HG03045 (cell line): ENCODE results near the gene COPA.

Experiments
- ATAC-seq: cut with Tn5 transposase; IDR thresholded peaks from one replicate; pipeline ENCODE4 v1.9.1; 2021; ENCODE audit warnings: mild to moderate bottlenecking, moderate library complexity; ENCODE audit not compliant: unreplicated experiment

Gene COPA

DNA sequence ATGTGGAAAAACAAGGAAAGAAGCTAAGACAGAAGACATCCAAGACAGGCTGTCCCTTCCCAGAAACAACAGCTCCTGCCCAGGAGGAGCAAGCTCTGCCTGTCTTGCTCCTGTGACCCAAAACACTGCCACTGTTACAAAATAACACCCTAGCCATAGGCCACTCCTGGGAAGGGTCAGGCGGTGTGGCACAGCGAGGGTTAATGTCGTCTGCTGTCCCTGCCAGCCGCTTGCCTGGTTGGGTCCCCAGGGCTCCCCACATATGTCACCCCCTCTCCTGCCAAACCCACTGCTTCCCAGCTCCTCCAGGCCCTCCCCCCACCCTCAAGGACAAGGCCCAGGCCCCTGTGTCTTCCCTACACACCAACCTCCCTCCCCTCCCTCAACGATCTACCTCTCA is 20.0 kb upstream of the COPA start:
- no peak for ATAC-seq

DNA sequence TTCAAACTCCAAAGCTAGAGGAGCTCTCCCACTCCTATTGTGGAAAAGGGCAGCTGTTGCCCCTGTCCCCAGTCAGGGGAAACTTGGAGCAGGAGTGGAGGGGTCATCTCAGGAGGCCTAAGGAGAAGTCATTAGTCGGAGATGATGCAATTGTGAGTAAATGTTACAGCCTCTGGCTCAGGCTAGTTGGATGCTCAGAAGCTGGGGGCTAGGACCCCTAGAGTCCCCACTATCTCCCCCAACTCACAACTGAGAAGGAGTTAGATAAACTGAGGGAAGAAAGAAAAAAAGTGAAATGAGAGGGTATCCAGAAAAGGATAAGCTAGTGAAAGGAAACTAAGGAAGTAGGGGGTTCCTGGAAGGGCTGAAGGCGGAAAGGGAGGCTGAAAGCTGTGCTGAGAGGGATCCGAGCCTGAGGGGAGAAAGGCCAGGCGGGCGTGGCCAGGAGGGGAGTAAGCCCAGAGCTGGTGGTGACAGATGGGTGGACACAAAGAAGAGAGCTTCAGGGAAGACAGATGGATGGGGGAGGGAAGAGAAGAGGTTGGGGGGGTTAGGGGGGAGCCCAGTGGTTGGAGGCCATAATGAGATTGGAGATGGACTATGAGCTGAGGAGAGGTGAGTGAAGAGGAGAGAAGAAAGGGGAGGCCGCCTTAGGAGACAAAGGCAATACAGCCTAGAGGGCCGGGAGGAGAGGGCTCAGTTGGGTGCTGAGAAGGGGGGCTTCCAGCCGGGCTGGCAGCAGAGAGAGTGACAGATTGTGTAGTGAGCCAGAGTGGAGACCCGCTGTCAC is 19.3 kb upstream of the COPA start:
- no peak for ATAC-seq

DNA sequence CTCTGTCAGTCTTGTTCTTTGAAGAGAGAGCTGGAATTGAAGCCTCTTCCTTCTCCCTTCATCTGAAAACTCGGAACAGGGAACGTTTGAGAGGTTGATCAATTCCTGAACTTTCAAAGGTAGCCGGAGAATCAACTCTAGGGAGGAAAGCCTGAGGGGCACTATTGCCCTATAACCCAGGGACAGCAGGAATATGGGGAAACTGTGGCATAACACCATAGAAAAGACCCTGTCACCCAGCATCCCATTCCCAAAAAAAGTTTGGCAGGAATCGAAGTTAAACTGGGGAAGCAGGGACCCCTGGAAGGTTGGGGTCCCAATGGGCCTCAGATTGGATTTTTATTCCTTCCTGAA is 18.7 kb upstream of the COPA start:
- ATAC-seq: no peak

DNA sequence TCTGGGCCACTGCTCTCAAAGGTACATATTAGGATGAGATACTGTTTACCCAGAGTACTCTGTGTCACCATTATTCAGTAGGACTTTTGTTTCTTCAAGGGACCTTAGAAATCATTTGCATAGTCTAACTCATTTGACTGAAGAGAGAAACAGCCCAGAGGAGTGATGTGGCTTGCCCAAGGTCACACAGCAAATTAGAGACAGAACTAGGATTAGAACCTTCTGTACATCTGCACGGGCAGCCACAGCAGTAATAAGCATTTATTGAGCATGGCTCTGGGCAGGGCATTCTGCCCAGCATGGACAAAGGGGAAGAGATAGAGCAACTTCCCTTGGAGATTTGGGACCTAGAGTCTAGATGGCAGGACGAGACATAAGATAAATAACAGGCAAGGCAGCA is 18.1 kb upstream of the COPA start:
- no peak for ATAC-seq

DNA sequence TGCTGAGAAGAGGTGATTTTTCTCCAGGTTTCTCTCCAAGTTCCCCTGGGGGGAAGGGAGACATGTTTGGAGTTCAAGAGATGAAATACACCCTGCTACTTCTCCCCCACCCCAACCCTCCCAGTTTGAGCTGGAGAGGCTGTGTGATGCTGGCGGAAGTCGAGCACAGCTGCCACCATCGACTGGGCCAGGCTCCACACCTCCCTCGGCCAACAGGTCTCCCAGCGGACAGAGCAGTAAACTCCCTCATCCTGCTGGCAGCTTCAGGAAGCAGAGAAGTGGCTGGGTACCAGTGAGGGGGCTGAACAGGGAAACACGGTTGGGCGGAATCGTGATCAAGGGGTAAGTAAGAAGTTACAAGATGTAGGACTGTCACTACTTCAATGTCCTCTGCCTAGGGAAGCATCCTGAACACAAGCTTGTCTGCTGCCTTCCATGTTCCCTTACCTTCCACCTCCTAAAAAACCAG is 17.2 kb upstream of the COPA start:
- no peak for ATAC-seq

DNA sequence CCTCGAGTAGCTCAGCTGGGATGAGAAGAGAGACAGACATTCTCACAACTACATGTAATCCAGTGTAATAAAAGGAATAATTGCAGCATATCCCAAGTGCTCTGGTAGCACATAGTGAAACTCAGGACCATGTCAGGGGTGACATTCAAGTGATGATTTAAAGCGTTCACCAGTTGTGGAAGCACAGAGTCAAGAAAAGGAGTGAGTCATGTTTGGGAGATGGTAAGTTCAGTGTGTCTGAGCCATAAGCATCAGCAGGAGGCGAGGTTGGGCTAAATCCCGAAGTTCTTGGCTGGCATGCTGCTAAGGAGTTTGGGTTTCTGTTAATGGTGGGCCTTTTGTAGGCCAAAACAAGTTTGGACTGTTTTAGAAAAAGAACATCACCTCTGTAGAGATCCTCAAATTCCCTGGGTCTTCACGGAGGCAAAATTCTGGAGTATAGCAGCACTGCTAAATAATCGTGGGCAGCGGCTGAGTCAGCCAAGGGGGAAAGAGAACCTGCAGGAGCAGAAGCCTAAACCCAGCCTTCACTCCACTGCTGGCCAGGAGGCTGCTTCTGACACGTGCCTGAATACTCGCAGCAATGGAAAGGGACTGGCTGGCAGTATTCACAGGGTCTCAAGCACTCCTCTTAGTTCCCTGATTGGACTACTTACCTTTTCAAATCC is 16.6 kb upstream of the COPA start:
- ATAC-seq: no peak

DNA sequence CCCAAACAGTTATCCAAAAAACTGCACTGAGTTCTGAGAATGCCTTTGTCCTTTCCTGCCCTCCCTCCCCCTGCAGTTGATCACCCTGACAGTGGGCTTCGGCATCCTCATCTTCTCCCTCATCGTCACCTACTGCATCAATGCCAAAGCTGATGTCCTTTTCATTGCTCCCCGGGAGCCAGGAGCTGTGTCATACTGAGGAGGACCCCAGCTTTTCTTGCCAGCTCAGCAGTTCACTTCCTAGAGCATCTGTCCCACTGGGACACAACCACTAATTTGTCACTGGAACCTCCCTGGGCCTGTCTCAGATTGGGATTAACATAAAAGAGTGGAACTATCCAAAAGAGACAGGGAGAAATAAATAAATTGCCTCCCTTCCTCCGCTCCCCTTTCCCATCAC is 15.0 kb upstream of the COPA start:
- no peak for ATAC-seq

DNA sequence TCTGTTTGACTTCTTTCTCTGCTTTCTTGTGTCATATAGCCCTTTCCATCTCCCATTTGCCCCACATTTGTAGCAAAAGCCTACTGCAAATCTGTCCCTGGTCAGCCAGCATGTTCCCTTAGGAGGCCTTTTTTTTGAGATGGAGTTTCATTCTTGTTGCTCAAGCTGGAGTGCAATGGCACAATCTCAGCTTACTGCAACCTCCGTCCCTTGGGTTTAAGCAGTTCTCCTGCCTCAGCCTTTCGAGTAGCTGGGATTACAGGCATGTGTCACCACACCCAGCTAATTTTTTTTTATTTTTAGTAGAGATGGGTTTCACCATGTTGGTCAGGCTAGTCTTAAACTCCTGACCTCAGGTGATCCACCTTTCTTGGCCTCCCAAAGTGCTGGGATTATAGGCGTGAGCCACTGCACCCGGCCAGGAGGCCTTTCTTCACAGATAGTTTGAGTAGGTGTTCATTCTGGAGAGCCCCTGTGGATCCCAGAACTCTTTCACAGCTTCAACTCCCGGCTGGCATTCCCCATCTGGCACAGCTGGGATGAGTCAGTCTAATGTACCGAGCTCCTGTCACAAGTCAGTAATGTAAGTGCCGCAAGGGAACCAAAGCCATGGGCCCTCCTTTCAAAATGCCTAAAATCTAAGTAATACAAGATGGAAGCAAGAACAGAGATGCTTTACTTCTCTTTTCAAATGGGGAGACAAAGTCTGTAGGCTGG is 14.4 kb upstream of the COPA start:
- no peak for ATAC-seq

DNA sequence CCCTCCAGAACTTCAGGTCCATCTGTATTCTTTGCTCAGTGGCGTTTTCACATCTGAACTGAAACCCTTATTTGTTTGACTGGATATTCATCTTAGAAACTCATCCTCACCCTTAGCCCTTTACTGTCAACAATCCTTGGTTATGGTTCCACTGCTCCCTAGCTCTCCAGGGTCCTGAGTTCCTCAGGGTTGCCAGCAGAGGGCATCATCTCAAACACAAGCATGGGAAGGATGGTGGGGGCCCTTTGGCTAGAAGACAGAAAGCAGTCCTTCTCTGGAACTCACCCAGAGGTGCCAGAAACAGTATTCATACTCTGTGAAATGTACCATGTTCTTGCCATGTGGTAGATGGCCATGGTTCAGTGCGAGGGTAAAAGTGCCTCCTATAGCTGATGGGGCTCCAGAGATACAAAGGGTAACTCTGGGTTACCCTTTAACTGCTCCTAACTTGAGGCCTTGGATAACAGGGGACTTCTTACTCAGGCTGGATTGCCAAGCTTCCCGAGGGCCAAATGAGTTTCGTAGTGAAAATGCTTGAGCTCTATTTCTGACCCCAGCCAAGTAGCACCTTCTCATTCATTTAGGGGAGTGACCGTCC is 11.4 kb upstream of the COPA start:
- ATAC-seq: no peak

DNA sequence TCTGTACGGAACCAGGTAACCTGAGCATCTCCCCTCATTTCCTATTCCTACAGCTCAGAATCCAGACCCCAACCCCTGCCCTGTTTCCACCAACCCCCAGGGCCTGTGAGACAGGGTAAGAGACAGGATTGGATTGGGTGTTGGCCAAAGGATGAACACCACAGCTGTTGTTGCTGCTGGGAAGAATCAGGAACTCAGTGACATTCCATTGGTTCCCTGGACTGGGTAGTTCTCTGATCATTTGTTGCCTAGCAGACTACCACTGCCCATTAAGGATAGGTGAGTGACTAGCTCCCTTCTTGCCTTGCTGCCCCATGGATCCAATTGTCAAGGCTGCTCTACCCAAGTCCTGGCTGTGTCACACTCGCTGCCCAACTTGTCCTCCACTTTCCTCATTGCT is 10.2 kb upstream of the COPA start:
- ATAC-seq: no peak

DNA sequence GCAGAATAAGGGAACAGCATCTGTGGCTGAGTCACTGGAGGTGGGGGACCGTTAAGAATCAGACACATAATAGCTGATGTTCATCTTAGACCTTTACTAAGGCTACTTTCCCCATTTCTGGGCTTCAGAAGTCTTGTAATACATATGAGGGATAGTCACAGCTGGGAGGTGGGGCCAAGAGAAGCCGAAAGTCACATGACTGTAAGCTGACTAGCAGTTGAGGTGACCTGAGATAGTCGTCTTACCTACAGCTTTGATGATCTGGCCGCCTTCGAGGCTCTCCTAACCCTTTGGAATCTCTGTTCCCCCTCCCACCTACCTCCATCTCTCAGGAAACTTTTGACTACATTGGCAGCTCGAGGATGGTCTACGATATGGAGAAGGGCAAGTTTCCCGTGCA is 9.5 kb upstream of the COPA start:
- ATAC-seq: no peak

DNA sequence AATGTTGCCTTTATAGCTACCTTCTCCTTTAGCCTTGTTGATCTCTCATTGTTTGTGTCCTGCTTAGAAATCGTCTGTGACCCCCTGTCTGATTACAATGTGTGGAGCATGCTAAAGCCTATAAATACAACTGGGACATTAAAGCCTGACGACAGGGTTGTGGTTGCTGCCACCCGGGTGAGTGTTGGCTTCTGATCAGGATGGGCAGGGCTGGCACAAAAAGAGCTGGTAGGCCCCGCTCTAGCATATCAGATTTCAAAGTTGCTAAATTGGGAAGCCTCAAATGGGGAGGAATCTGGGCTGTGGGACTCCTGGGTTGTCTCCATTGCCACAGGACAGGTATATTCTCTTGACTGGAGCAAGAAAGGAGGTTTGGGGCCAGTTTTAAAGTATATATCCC is 8.6 kb upstream of the COPA start:
- no peak for ATAC-seq

DNA sequence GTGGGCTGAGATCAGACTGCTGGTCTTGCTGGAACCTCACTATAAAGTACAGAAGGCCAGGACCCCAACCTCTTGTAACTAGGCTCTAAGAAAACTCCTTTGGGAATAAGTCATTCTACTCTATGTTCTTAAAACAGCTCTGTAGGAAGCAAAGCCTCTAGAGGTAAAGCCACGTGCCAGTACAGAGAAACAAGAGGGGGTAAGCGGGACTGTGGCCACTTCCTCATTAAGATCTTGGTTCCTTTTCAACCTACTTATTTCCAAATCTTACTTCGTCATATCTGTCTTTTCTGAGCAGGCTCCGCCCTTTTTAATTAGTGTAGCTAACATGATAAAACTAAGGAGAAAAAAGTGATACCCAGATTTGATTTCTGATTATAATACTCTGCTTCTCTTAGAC is 3.9 kb upstream of the COPA start:
- ATAC-seq: no peak

DNA sequence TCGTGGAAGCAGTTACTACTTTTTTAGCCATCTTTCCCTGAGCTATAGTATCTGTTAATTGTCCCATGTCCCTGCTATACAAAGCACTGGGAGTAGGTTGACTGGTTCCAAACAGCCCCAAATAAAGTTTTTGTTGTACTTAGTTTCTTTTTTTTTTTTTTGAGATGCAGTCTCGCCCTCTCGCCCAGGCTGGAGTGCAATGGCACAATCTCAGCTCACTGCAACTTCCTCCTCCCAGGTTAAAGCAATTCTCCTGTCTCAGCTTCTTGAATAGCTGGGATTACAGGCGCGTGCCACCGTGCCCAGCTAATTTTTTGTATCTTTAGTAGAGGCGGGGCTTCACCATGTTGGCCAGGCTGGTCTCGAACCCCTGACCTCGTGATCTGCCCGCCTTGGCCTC is 3.4 kb upstream of the COPA start:
- ATAC-seq: no peak

DNA sequence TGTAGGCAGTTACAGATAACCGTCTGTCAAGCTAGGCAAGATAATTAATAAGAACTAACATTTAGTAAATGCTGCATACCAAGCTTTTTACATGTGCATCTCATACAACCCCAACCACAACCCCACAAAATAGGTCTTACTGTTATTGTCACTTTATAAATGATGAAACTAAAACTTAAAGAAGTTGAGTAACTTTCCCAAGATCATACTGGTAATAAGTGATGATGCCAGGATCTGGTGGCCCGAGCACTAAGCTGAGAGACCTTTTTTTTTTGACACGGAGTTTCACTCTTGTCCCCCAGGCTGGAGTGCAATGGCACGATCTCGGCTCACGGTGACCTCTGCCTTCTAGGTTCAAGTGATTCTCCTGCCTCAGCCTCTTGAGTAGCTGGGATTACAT is 1.9 kb upstream of the COPA start:
- ATAC-seq: no peak

DNA sequence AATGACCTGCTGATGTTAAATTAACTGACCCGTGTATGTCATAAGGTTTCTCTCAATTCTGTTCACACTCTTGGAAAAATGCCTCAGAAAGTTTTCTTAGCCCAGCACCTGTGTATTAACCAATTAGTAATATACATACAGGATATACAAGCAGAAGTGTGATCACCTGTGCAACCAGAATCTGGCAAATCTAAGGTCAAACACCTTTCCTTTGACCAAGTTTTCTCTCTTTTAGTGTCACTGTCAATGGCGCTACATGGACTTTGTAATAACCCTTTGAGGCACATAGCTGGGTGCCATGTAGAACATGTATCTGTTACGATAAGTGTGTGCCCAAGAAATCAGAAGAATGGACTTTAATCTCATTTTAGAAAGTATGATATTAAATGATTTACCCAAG is 1.2 kb upstream of the COPA start:
- no peak for ATAC-seq

DNA sequence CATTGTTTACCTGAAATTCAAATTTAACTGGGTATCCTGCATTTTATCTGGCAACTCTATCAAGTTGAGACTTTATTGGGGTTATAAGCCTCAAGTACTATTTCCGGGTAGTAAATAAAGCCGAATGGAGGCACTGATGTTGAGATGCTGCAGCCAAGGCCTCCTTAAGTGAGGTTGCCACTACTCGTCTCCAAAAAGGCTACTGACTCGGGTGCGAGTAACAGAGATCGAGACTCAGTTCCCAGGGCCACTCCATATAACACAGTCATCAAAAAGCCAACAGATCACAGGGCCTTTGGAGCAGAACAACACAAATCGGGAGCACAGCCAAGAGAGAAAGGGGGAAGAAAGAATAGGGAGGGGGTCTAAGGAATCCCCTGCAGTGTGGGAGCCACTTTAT is 524 bp downstream of the COPA start:
- ATAC-seq: no peak

DNA sequence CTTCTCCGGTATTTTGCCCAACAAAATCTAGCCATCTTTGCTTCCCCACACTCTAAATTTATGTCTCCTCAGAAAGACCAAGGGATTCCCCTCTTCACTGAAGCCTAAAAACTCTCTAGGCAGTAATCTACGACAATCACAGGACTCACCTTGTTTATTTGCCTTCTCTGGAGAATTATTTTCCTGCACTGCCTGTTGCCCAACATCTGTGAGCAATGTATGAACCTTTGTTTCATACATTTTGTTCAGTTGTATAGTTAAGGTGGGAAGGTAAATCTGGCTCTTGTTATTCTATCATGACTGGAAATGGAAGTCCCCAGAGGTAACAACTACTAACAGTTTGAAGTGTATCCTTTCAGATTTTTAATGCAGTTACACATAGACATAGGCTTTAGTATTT is 2.2 kb downstream of the COPA start:
- ATAC-seq: no peak

DNA sequence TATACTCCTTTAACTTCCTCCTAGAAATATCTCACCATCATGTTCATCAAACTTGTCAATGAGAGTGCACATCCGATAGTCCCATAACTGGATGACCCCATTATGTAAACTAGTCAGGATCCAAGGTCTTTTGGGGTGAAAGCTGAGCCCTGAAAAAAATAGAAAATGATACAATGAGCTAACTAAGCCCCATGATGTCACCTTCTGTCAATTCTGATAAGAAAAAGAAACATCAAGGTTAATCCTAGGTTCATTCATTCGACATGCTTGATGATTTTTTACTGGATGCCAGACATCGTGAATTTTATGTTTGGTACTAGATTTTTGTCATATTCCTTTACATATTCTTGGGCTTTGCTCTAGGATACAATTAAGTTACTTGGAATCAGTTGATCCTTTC is 2.9 kb downstream of the COPA start:
- ATAC-seq: no peak

DNA sequence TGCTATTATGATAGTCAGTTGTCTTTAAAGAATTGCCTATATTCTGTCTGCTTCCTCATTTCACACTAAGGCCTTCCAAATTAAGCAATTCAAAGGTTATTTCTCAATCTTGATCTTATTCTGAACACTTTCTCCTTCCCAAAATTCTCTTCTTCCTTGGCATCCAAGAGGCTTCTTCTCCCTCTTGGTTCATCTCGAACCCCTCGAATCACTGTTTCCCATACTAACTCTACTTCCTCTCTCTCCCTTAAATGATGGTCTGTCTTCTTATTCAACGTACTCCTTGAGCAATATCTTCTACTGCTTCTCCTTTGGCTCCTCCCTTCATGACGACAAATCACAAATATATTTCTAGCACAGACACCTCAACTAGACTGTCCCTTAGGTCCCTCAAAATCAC is 4.5 kb downstream of the COPA start:
- no peak for ATAC-seq

DNA sequence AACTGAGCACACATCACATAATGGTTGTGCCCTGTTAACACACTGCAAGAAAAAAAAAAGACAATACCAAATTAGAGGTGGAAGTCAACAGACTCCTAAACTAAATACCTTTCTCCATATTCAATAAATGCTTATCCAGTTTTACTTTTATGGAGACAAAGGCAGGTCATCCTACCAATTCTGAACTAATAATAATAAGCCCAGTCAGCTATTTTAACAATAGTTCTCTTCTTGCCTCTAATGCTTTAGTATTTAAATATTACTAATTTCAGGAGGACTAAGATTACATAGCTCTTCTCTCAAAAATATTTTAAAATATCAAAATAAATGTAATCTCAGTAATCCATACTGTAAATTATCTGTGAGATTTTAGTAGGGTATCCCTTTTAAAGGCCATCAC is 10.5 kb downstream of the COPA start:
- ATAC-seq: no peak

DNA sequence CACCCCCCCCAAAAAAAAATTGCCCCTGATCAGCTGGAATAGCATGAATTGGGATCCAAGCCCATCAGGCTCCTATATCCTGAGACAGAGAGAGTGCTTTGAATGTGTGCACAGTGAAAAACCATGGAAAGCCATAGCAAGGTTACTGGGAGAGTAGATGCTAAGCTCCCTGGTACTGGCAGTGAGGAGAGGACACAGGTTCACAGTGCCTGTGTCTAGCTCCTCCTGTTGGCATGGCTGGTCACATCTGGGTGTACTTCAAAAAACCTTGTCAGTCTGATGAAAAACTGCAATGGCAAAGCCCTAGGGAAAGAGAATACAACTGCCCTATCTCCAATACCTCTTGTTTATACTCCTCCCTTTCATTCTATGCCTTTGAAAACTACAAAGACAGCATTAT is 12.9 kb downstream of the COPA start:
- ATAC-seq: no peak
